ENCODE measurements around the gene PCDH7.
A peak's percentile ranks its signal among the peaks of the same experiment; 100 is the strongest.

Gene PCDH7

DNA sequence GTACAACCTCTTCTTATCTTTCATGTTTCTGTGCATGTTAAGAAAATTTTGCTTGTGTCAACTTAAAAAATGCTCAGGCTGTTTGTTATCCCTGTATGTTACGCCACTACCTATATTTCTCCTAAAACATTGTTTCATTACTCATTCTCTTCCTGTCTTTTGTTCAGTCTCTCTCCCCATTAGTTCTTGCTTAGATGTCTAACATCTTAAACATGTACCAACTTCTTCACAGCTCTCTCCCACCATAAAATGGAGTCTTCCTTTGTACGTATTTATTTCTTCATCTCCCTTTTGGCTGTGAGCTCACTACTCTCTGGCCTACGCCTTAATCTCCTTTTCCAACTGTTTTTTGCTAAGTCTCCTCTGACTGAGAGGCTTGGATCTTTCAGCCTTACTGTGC lies 36.4 kb downstream of the PCDH7 start:
- H2BK5ac ChIP-seq (ENCODE audit: low read length): no peak overlapping the region
- no peak overlapping the region for H2AK5ac ChIP-seq (ENCODE audit: low read length)
- no peak overlapping the region for H3K56ac ChIP-seq (ENCODE audit: low read length)
- H2BK120ac ChIP-seq (ENCODE audit: low read depth, low read length): no peak overlapping the region
- no peak overlapping the region for H4K5ac ChIP-seq (ENCODE audit: low read length)
- H3K79me2 ChIP-seq (ENCODE audit: control insufficient read depth, insufficient read depth, low read length): no peaks in the 10 kb centered on the region
- H3K79me1 ChIP-seq (ENCODE audit: low read length): no peaks in the 10 kb centered on the region
- no peaks in the 10 kb centered on the region for H3K27me3 ChIP-seq (ENCODE audit: insufficient read depth, low read length, poor library complexity)
- no peak overlapping the region for H3K4me2 ChIP-seq (ENCODE audit: low read length)
- no CpG with 5 or more reads among the region's 3 CpGs for WGBS (ENCODE audit: extremely low coverage, insufficient coverage, low lambda C conversion rate)
- H2BK15ac ChIP-seq (replicated peaks; ENCODE audit: low read depth): no peak overlapping the region
- H3K23ac ChIP-seq (ENCODE audit: low read length): no peak overlapping the region
- no peaks in the 10 kb centered on the region for H3K4me1 ChIP-seq (ENCODE audit: control insufficient read depth, low read depth, low read length)
- DNase-seq: no peak
- H3K18ac ChIP-seq (ENCODE audit: low read length): no peak overlapping the region
- no peak overlapping the region for H3K4me3 ChIP-seq (ENCODE audit: low read length)
- H4K8ac ChIP-seq (ENCODE audit: low read depth, low read length): no peak overlapping the region
- no peak overlapping the region for H3K9ac ChIP-seq (ENCODE audit: low read length)
- no peak overlapping the region for H3K4ac ChIP-seq (ENCODE audit: low read depth, low read length)
- no peaks in the 10 kb centered on the region for H3K36me3 ChIP-seq (ENCODE audit: control insufficient read depth, insufficient read depth, low read length)
- H3K27ac ChIP-seq (ENCODE audit: low read depth, low read length): no peak overlapping the region

DNA sequence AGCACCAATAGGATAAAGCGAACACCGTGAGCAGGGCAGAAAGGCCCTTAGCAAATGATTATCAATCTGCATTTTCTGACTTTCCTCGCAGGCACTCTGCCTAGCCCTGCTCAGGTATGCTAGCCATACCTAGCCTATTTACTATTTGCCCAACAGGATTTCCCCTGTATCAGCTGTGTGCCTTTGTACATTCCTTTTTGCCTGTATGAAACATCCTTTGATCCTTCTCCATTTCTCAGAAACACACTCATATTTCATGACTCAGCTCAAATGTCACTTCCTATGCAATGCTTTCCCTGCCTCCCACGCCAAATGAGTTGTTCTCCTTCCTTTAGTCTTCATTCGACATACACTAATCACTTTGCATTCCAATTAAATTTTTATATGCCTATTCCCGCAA lies 37.2 kb downstream of the PCDH7 start:
- no peak overlapping the region for H3K56ac ChIP-seq (ENCODE audit: low read length)
- H3K4me1 ChIP-seq (ENCODE audit: control insufficient read depth, low read depth, low read length): no peaks in the 10 kb centered on the region
- no peak overlapping the region for H3K4me3 ChIP-seq (ENCODE audit: low read length)
- no peak overlapping the region for H2BK120ac ChIP-seq (ENCODE audit: low read depth, low read length)
- no peak overlapping the region for H3K4ac ChIP-seq (ENCODE audit: low read depth, low read length)
- WGBS (ENCODE audit: extremely low coverage, insufficient coverage, low lambda C conversion rate): no CpG with 5 or more reads among the region's 6 CpGs
- H3K18ac ChIP-seq (ENCODE audit: low read length): no peak overlapping the region
- H3K27ac ChIP-seq (ENCODE audit: low read depth, low read length): no peak overlapping the region
- no peaks in the 10 kb centered on the region for H3K79me2 ChIP-seq (ENCODE audit: control insufficient read depth, insufficient read depth, low read length)
- H3K23ac ChIP-seq (ENCODE audit: low read length): no peak overlapping the region
- no peak overlapping the region for H3K4me2 ChIP-seq (ENCODE audit: low read length)
- no peaks in the 10 kb centered on the region for H3K27me3 ChIP-seq (ENCODE audit: insufficient read depth, low read length, poor library complexity)
- no peak overlapping the region for H2BK5ac ChIP-seq (ENCODE audit: low read length)
- no peak overlapping the region for H4K5ac ChIP-seq (ENCODE audit: low read length)
- H3K9ac ChIP-seq (ENCODE audit: low read length): no peak overlapping the region
- H3K79me1 ChIP-seq (ENCODE audit: low read length): no peaks in the 10 kb centered on the region
- no peak overlapping the region for H4K8ac ChIP-seq (ENCODE audit: low read depth, low read length)
- H3K36me3 ChIP-seq (ENCODE audit: control insufficient read depth, insufficient read depth, low read length): no peaks in the 10 kb centered on the region
- no peak overlapping the region for H2AK5ac ChIP-seq (ENCODE audit: low read length)
- DNase-seq: no peak
- no peak overlapping the region for H2BK15ac ChIP-seq (replicated peaks; ENCODE audit: low read depth)

DNA sequence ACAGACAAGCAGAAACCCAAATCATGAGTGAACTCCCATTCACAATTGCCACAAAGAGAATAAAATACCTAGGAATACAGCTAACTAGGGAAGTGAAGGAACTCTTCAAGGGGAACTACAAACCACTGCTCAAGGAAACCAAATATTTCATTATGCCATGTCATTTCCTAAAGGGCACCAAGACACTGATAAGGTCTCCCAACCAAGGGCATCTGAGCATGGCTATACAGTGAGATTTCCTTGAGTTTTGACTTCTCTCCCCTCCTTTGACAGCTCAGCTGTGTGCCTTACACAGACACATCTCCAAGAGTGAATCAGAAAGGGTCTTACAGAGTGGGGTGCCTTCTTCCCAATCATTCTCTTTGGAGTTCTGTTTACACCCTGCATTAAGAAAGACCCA lies 40.4 kb downstream of the PCDH7 start:
- no peak overlapping the region for H3K4ac ChIP-seq (ENCODE audit: low read depth, low read length)
- H3K79me1 ChIP-seq (ENCODE audit: low read length): no peaks in the 10 kb centered on the region
- no peak overlapping the region for H2BK15ac ChIP-seq (replicated peaks; ENCODE audit: low read depth)

DNA sequence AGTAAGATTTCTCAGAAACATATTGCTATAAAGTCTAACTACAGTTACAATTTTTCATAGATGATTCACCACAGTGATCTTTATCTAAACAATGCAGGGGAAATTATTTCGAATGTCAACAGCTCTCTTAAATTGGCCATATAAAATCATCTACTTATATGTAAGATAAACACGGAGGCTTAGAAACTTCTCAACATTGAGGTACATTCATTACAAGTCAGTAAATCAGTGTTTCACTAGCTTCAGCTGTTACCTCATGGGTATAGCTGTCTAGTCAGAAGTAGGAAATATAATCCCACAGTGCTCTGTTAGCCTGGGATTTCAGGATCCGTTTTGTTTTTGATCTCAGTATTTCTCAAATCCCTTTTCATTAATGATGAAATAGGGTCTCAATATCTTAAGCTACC lies 43.2 kb downstream of the PCDH7 start:
- Histone ChIP-seq H3K18ac (ENCODE audit: low read length) (no peak overlapping the region), H2BK15ac (replicated peaks; ENCODE audit: low read depth) (no peak overlapping the region), H3K27ac (ENCODE audit: low read depth, low read length) (no peak overlapping the region), H4K5ac (ENCODE audit: low read length) (no peak overlapping the region), H2BK5ac (ENCODE audit: low read length) (no peak overlapping the region), H3K23ac (ENCODE audit: low read length) (no peak overlapping the region), H3K9ac (ENCODE audit: low read length) (no peak overlapping the region), H4K8ac (ENCODE audit: low read depth, low read length) (no peak overlapping the region), H3K56ac (ENCODE audit: low read length) (no peak overlapping the region), H2AK5ac (ENCODE audit: low read length) (no peak overlapping the region), H3K4ac (ENCODE audit: low read depth, low read length) (no peak overlapping the region), H3K79me1 (ENCODE audit: low read length) (no peaks in the 10 kb centered on the region), H3K79me2 (ENCODE audit: control insufficient read depth, insufficient read depth, low read length) (no peaks in the 10 kb centered on the region), H3K36me3 (ENCODE audit: control insufficient read depth, insufficient read depth, low read length) (no peaks in the 10 kb centered on the region), H3K4me2 (ENCODE audit: low read length) (no peak overlapping the region), H3K4me1 (ENCODE audit: control insufficient read depth, low read depth, low read length) (no peaks in the 10 kb centered on the region), H3K4me3 (ENCODE audit: low read length) (no peak overlapping the region), H3K27me3 (ENCODE audit: insufficient read depth, low read length, poor library complexity) (no peaks in the 10 kb centered on the region), H2BK120ac (ENCODE audit: low read depth, low read length) (no peak overlapping the region)
- WGBS (ENCODE audit: extremely low coverage, insufficient coverage, low lambda C conversion rate): no CpG with 5 or more reads among the region's 3 CpGs
- DNase-seq: no peak

More for the DNA sequence above, 40.4 kb downstream of the PCDH7 start:
- Histone ChIP-seq H3K4me2 (ENCODE audit: low read length) (no peak overlapping the region), H3K23ac (ENCODE audit: low read length) (no peak overlapping the region), H3K27ac (ENCODE audit: low read depth, low read length) (no peak overlapping the region), H2AK5ac (ENCODE audit: low read length) (no peak overlapping the region), H3K18ac (ENCODE audit: low read length) (no peak overlapping the region), H3K79me2 (ENCODE audit: control insufficient read depth, insufficient read depth, low read length) (no peaks in the 10 kb centered on the region), H3K4me3 (ENCODE audit: low read length) (no peak overlapping the region), H4K5ac (ENCODE audit: low read length) (no peak overlapping the region), H2BK5ac (ENCODE audit: low read length) (no peak overlapping the region), H3K4me1 (ENCODE audit: control insufficient read depth, low read depth, low read length) (no peaks in the 10 kb centered on the region), H2BK120ac (ENCODE audit: low read depth, low read length) (no peak overlapping the region), H4K8ac (ENCODE audit: low read depth, low read length) (no peak overlapping the region), H3K27me3 (ENCODE audit: insufficient read depth, low read length, poor library complexity) (no peaks in the 10 kb centered on the region), H3K9ac (ENCODE audit: low read length) (no peak overlapping the region), H3K36me3 (ENCODE audit: control insufficient read depth, insufficient read depth, low read length) (no peaks in the 10 kb centered on the region), H3K56ac (ENCODE audit: low read length) (no peak overlapping the region)
- DNase-seq: no peak

DNA sequence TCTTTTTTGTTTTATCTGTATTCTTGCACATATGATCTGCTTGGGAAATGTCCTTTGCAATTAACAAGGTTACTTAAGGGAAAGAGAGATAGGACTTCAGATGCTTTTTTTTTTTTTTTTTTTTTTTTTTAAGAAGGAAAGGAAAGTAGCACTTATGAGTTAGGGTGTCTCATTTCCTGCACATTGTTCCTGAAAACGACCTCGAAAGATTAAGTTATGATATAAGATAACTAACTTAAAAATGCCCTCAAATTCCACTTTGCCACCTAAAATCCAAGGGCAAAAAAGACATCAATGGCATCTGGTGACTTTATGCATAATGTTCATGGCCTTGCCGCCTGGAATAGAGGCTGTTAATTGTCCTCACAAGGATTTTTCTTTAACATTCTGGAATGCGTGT lies 44.9 kb downstream of the PCDH7 start:
- no peak overlapping the region for H2BK120ac ChIP-seq (ENCODE audit: low read depth, low read length)
- H4K8ac ChIP-seq (ENCODE audit: low read depth, low read length): no peak overlapping the region
- H3K23ac ChIP-seq (ENCODE audit: low read length): no peak overlapping the region
- no peaks in the 10 kb centered on the region for H3K36me3 ChIP-seq (ENCODE audit: control insufficient read depth, insufficient read depth, low read length)
- no peak overlapping the region for H3K4ac ChIP-seq (ENCODE audit: low read depth, low read length)
- no peak overlapping the region for H3K18ac ChIP-seq (ENCODE audit: low read length)
- no peak overlapping the region for H2BK15ac ChIP-seq (replicated peaks; ENCODE audit: low read depth)
- no peak overlapping the region for H2AK5ac ChIP-seq (ENCODE audit: low read length)
- H3K79me1 ChIP-seq (ENCODE audit: low read length): no peaks in the 10 kb centered on the region
- H3K4me3 ChIP-seq (ENCODE audit: low read length): no peak overlapping the region
- DNase-seq: no peak
- no peak overlapping the region for H3K4me2 ChIP-seq (ENCODE audit: low read length)
- H3K56ac ChIP-seq (ENCODE audit: low read length): no peak overlapping the region
- peaks cover 3% of the 10 kb centered on the region for H3K4me1 ChIP-seq (ENCODE audit: control insufficient read depth, low read depth, low read length)
- WGBS (ENCODE audit: extremely low coverage, insufficient coverage, low lambda C conversion rate): no CpG with 5 or more reads among the region's 4 CpGs
- no peak overlapping the region for H2BK5ac ChIP-seq (ENCODE audit: low read length)
- H3K9ac ChIP-seq (ENCODE audit: low read length): no peak overlapping the region
- H3K27ac ChIP-seq (ENCODE audit: low read depth, low read length): no peak overlapping the region
- no peaks in the 10 kb centered on the region for H3K79me2 ChIP-seq (ENCODE audit: control insufficient read depth, insufficient read depth, low read length)
- no peaks in the 10 kb centered on the region for H3K27me3 ChIP-seq (ENCODE audit: insufficient read depth, low read length, poor library complexity)
- H4K5ac ChIP-seq (ENCODE audit: low read length): no peak overlapping the region

DNA sequence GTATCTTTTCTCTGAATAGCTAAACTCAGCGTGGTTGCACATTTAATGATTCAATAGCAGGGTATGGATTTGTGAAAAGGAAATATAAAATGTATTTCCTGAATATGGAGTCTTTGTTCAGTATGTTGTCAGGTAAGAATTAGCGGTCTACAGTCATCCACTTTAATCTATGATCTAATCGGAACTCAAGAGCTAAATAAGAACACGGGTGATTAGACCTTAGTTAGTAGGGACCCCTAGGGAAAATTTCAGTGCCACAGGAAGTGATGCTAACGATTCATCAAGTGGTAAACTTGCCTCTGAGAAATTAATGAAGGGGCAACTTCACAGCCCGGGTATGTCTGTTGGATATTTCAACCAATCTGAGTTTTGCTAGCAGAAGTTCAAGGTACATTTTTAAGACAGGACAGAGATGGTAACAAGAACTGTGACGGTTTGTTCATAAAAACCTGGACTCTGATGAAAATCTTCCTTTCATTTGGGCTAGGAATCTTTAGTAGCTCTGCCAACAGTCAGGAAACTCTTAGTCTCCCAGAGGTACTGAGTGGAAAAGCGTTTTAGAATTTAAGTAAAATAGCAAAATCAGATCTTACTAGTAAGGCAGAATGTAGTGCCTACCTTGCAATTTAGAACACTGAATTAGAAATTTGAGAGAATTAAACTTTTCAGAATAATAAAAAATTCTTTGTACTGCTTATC lies 47.1 kb downstream of the PCDH7 start:
- Histone ChIP-seq H3K79me2 (ENCODE audit: control insufficient read depth, insufficient read depth, low read length) (no peaks in the 10 kb centered on the region), H3K56ac (ENCODE audit: low read length) (no peak overlapping the region), H3K23ac (ENCODE audit: low read length) (no peak overlapping the region), H3K4ac (ENCODE audit: low read depth, low read length) (no peak overlapping the region), H2AK5ac (ENCODE audit: low read length) (no peak overlapping the region), H3K27ac (ENCODE audit: low read depth, low read length) (no peak overlapping the region), H2BK5ac (ENCODE audit: low read length) (no peak overlapping the region), H3K9ac (ENCODE audit: low read length) (no peak overlapping the region), H3K4me3 (ENCODE audit: low read length) (no peak overlapping the region), H3K4me1 (ENCODE audit: control insufficient read depth, low read depth, low read length) (peaks cover 3% of the 10 kb centered on the region), H2BK15ac (replicated peaks; ENCODE audit: low read depth) (no peak overlapping the region), H2BK120ac (ENCODE audit: low read depth, low read length) (no peak overlapping the region), H4K5ac (ENCODE audit: low read length) (no peak overlapping the region), H3K79me1 (ENCODE audit: low read length) (no peaks in the 10 kb centered on the region), H3K27me3 (ENCODE audit: insufficient read depth, low read length, poor library complexity) (no peaks in the 10 kb centered on the region), H4K8ac (ENCODE audit: low read depth, low read length) (no peak overlapping the region), H3K18ac (ENCODE audit: low read length) (no peak overlapping the region), H3K36me3 (ENCODE audit: control insufficient read depth, insufficient read depth, low read length) (no peaks in the 10 kb centered on the region), H3K4me2 (ENCODE audit: low read length) (no peak overlapping the region)
- WGBS (ENCODE audit: extremely low coverage, insufficient coverage, low lambda C conversion rate): no CpG with 5 or more reads among the region's 8 CpGs
- DNase-seq: peak; percentile 39
